HG03139 (cell line): Measurements from ENCODE around the gene IRF6.

ENCODE experiments used
- ATAC-seq: cut with Tn5 transposase; IDR thresholded peaks from one replicate; pipeline ENCODE4 v1.9.1; 2021; ENCODE audit not compliant: unreplicated experiment

Gene IRF6

DNA sequence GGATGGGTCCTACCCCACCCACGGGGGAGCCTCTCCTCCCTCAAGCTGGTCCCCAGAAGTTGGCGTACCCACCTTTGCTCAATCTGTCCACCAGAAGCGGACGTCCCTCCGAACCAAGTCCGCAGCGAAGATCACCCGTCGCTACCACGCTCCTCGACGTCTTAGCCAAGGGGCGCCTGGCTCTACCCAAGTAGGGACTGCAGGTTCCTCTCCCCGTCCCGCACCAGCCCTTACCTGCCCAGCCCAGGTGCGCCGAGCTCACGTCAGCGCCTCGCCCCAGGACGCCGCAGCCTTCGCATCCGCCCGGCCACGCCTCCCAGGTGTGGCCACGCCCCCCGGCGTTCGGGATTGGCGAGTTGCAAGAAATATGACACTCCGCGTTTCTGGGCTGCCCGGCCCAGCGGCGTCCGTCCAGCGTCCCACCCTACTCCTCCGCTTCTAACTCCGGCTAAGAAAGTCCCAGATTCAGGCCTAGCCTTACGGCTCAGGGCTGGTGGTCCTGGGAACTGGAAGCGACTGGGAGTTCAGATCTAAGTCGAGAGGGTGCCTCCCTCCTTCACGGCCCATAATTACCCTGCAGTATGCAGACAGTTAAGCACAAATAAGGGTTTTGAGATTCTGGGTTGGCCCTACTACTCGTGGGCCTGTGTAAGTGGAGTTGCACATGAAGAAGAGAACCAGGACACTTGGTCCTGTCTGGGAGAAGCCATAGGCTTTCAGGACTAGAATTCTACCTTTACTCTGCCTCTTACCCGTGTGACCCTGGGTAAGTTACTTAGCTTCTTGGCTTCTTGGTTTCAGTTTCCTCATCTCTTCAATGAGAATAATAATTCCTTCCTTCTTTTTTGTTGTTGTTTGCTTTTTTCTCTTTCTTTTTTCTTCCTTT, at the start of gene IRF6:
Gene IRF6, minus strand, starts transcription at position 268 of the 886 bp plus-strand sequence. CDS start 4,729 bp downstream, outside the sequence.
- ATAC-seq: peak; percentile 82

DNA sequence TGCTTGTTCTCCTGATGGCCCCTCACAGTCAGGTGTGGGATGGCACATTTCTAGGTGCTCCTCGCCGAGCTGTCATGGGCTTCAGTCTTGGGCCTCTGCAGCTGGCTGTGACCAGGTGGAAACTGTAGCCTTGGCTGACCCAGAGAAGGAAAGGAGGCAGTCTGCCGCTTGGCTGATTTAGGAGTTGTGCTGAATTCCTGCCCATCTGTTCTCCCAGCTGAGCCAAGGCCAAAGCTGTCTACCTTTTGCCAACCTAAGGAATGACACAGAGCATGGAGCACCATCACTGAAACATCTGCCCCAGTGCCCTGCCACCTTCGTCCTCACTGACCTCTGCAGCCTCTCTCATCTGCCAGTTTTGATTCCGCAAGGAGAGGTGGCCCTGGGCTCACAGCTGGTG, 49.7 kb upstream of the IRF6 start:
- no peak for ATAC-seq

DNA sequence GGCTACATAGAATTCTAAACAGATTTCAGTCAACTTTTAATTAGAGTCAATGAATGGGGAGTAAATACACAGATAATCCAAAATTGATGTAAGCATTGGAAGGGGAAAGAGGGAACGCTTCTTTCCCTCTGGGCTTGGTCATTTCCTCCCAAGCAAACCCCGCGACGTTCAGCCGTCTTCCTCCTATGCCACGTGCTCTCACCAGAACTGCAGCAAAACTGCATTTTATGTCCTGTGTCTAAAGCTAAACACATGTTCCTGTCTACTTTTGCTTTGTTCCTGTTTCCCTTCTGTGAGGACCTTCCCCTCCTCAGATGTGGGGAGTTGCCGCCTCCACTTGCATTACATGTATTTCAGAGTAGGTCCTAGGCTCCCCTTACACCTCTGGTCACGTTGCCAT, 49.1 kb upstream of the IRF6 start:
- ATAC-seq: no peak

DNA sequence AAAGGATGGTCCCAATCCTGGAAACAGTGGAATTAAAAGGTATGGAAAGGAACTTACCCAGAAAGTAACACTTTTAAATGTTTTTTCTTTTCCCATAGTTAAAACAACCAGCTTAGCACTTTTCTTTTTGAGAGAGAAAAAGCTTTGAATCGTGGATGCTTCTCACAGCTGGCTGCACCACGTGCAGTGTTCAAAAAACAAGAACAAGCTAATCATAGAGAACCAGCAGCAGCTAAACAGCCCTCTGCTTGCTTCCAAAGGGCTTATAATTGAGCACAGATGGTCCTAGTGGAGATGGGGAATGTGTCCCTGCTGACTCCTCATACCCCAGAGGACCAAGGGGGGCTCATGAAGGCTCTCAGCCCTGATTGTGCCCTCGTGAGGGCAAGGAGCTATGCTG, 48.3 kb upstream of the IRF6 start:
- ATAC-seq: no peak

DNA sequence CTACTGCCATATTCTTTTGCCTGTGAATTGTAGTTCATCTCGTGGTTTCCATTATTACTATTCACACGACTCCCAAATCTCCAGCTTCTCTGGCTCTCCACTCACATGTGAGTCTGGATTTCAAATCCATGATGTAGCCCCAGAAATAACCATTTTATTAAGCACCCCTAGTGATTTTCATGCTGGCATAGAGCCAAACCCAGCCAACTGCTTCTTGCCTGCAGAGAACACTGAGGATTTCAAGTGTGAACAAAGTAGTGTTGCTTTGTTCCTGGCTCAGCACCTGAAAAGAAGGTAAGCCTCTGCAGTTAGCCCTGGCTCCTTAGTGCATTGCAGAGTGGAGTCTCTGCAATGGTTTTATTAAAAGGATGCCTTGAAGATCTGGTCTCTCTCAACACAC, 47.7 kb upstream of the IRF6 start:
- ATAC-seq: no peak

DNA sequence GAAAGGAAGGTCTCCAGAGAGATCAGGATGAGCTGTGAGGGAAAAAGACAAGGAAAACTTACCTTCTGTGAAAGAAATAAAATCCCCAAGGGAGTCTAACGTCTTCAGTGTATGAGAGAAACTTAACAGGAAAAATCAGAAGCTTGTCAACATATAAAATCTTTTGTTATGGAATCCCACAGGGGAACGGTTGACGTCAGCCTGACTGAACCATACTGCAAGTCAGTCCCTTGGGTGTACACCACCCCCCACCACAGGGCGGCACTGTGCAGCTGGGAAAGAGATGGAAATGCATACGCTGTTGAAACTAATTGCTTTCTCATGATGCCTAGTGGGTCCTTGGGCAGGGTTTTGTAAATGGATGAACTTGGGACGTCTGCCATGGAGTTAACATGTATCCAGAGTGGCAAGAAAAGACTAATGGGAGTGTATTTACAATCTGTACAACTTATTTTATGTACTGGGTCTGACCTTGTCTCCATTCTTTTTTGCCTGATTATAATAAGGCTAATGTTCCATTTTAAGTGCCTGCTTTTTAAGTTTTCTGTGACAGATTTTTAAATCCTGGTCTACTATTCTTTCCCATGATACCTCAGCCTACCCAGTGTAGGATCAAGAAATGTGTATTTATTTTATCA, 44.5 kb upstream of the IRF6 start:
- peak; percentile 62 for ATAC-seq

DNA sequence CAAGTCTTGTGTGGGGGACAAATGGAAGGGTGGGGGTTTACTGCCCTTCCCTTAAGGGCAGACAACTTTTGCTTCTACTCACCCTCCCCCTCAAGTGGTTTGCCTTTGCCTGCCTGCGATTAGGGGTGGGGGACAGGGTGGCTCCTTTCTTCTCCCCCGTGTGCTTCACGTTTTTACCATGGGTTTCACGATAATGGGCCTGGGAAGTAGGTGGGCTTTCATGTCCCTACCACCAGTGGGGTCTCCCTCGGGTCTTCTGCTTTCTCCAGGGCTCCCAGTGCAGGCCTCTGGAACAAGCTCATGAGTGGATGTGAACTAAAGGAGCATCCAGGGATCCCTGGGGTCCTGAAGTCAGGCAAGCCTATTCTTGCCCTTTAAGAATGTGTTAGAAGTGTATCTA, 43.4 kb upstream of the IRF6 start:
- ATAC-seq: no peak

DNA sequence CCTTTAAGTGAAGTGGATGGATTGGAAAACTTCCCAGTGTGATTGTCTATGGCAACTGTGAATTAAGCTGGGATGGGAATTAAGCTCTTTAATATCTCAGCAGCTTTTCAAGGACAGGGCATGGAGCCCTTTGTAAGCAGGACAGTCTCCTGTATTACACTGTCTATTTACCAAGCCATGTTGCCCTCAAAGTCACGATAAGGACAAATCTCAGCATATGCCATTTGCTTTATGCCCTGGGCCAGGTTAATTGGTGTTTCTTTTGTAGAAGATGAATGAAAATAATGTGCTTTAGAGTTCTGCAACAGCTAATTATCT, 39.4 kb upstream of the IRF6 start:
- no peak for ATAC-seq

DNA sequence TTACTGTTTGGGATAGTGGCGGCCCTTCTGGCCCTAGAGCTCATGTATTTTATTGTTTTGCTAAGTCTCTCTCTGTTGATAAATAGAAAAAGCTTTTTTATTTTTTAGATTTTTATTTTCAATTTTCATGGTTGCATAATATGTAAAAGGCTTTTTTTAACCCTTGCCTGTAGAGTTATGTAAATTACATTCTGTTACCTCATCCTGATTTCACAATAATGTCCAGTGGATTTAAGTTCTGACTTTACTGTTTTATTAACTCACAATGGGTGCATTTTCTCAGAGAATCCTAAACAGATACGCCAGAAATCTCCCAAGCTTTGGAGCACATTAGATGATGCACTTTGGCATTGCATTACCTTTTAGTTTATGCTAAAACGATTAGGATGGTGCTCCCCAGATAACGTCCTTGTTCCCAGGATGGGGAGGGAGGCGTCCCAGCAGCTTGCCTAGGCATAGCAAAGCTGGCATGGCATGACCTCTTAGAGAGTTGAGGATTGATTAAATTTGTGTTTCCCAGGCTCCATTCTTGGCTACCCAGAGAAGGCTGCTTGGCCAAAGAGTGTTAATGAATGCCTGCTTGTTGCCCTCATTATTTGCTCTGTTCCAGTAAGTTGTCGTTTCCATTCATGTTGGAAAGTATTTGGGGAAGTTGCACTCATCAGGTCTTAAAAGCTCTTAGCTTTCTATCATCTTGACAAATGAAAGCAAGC, 38.9 kb upstream of the IRF6 start:
- no peak for ATAC-seq

DNA sequence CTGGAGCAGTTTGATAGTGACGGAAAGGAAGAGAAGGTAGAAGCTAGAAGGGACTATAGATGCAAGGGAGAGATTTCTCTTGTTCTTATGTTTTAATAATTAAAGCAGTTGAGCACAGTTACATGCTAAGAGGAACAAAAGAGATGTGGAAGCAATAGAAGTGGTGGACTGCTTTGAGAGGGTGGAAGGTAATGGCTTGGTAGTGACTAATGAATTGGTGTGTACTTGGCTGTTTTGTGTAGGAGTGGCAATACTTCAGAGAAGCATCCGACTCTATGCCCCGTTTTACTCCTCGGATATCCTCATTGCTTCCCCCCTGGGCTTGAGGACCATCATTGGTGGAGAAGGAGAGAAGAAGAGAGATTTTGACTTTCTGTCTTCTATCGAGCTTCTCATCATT, 34.7 kb upstream of the IRF6 start:
- ATAC-seq: no peak

DNA sequence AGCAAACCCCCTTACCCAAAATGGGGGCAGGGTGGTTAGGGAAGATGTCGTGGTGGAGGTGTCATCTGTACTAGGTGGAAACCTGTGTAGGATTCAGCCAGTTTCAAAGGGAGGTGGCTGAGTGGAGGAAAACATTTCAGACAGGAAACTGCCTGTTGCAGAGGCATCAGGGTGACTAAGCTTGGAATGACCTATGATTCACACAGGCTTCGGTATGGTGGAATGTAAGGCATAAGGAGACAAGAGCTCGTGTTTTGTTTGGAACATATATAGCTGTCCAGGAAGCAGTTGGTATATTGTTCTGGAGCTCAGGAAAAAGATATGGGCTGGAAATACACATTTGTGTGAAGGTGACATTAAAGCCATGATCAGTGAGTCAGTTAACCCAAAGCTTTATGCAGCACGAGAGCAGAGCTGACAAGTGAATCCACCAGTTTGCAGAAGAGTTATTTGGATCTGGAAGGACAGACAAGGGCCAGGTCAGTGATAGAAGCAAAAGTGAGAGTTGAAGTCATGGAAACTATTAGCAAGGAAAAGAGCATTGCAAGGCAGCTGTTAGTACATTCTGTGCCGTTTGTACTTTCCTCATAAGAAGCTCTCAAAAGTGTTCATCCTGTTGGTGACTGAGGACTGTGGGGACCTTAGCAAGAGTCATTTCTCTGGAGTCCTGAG, 34.1 kb upstream of the IRF6 start:
- ATAC-seq: no peak

DNA sequence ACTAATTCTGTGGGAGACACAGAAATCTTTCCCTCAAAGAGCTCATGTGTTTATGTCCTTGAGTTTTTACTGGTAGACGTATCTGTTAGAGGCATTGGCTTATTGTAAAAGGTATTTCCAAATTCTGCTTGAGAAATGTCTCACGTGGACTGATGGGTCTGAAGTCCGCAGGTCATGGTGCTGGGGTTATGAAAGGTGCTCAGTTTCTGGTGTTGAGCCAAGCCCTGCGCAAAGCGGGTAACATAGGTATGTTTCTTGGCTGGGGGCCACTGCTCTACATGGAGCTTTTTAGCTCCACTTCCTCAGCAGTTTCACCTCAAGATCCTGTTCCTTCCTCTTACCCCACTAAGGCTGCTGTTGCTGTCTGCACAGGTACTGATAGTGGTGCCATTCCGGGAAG, 32.6 kb upstream of the IRF6 start:
- ATAC-seq: no peak

DNA sequence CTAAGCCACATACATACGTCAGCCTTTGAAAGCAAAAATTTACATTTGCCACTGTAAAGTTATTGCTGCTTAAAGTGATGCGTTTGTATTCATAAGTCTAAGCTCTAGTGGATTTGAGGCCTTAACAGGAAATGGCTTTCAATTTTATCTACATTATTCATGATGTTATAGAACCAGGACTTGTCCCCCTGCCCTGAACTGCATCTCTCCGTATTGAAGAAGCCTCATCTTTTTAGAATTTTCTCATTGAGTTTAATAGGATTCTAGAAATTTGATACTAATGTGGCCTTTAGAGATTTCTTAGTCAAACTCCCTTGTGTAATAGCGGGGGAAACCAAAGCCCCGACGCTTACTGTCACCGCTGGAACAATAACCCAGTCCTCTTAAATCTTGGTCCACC, 31.7 kb upstream of the IRF6 start:
- no peak for ATAC-seq

DNA sequence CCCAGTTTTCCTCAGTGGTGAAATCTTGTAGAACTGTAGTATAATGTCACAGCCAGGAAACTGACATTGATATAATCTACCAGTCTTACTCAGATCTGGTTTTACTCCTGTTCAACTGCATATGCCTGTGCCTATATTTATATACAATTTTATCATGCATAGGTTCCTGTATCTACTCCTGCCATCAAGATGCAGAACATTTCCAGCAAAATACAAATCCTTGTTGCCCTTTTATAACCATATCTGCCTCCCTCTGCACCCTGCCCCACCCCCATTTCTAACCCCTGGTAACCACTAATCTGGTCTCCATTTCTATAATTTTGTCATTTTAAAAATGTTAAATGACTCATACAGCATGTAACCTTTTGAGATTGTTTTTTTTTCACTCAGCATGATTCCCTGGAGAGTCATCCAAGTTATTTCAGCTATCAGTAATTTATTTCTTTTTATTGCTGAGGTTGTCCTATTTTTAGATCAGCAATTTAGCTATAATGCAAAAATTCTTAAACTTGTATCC, 29.9 kb upstream of the IRF6 start:
- ATAC-seq: no peak

DNA sequence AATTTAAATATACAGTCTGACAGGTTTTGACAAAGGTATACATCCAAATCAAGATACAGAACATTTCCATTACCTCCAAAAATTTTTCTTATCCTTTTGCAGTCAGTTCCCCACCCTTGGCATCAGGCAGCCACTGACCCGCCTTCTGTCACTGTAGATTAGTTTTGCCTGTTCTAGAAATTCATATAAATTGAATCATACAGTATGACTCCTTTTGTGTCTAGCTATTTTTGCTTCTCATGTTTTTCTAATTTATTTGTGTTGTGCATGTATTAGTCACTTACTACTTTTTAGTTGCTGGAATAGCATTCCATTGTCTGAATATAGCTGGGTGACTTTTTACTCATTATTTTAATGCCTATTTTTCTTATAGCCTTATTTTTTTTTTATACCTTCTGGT, 25.7 kb upstream of the IRF6 start:
- no peak for ATAC-seq

DNA sequence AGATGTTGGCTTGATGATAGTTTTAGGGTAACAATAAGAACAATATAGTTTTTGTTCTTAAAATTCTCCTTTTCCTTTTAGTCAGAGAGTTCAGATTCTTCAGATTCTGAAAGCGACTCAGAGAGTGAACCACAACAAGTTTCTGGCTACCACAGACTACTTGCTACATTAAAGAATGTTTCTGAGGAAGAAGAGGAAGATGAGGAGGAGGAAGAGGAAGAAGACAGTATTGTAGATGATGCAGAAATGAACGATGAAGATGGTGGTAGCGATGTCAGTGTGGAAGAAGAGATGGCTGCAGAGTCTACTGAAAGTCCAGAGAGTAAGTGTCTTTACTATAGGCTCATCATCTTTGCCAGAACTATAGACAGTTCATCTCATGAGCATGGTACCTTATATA, 24.8 kb upstream of the IRF6 start:
- no peak for ATAC-seq

DNA sequence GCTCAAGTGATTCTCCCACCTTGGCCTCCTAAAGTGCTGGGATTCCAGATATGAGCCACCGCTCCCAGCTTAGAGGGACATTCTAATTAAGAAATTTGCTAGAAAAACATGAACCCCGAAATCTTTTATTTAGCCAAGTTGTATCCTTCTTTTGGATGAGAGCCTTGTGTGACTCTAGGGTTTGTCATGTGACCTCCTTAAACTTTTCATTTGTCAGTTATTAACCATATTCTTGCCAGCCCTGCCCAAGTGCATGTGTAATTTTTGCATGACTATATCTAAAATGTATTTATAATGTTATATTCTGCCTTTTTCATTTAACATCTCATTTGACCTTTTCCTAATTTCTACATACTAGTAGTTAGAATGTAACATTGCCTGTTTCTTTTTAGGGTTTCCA, 23.8 kb upstream of the IRF6 start:
- no peak for ATAC-seq

DNA sequence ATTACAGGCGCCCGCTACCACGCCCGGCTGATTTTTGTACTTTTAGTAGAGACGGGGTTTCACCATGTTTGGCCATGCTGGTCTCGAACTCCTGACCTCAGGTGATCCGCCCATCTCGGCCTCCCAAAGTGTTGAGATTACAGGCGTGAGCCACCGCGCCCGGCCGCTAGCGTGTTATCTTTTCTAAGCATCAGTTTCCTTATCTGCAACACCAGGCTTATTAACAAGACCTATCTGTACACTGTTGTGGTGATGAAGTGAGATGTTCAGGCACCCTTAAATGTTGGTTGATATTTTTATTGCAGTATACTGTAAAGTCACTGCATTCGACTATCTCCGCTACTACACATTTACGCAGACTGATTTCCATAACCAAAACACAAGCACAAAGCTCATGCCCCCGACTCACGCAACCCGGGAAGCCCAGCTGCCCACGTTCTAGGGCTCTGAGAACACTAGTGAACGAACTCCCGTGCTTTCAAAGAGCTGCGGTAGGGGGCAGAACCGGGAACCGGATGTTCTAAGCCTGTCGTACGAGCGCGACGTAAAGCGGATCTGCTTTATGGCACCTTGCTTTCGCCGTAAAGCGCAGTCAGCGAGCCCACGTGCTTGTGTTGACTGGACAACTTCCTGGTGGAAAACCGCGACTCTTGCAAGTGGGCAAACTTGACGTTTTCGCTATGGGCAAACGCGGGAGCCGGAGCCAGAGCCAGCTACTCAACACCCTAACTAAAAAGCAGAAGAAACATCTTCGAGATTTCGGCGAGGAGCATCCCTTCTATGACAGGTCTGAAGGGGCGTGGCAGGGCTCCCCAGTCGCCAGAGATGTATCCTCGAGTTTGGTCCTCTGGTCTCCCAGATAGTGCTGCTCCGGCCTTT, 21.7 kb upstream of the IRF6 start, which contains the start of gene UTP25:
Gene UTP25, plus strand, starts transcription at position 589 of the 879 bp plus-strand sequence. Its CDS starts 92 bp downstream, at position 681.
- peak; percentile 94 for ATAC-seq

DNA sequence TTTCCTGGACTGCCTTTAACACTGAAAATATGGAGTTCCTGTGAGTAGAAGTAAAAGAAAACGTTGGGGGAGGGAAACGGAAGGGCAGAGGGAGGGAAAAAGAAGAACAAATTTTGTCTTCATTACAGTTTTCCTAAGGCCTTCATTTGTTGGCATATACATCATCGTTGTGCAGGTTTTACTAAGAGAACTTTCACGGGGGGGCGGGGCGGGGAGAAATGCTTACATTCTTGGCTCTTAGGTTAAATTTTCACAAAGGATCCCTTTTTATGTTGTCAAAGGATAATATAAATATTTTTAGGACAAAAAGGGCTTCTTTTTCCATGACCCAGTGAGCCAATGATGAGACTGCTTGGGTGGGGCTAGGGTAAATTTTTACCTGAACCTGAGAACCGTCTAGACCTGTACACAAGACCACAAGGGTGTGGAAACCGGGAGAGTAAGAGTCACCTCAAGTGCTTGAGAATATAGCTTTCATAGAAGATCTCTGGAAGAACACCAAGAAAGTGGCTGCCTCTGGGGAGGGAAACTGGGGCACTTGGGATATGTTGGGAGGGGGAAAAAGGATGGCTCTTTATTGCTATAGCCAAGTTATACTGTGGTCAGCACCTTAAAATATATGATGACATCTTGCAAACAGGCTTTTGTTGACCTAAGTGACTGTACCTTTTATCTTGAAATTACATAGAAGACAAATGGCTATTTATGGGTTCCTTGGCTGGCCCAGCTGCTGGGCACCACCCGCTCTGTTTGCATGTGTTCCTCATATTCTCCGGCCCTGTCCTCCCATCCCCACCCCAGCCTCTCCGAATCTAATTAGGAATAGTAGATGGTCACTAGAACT, 19.9 kb upstream of the IRF6 start:
- no peak for ATAC-seq
